ENCODE data around the gene ARMC8. TPM values are rescaled to one million over a fixed set of nuclear protein-coding genes. Genes with fewer than 3 reads are reported as not detected.

The ARMC8 gene
- total RNA-seq, 1 donor from 2014 or later = 80.3 TPM

GRCh38 chr3:138200424-138200823, 13.3 kb downstream of the ARMC8 start:
- H3K4me3 Mint-ChIP-seq = no peak overlapping the region
- H3K9ac ChIP-seq = no peak overlapping the region
- H3K9me3 ChIP-seq (ENCODE audit: low read depth) = no peaks in the 10 kb centered on the region
- H3K27me3 ChIP-seq = no peaks in the 10 kb centered on the region
- H3K4me1 ChIP-seq = peaks cover 5% of the 10 kb centered on the region
- H3K4me3 ChIP-seq = no peak overlapping the region
- peaks cover 13% of the 10 kb centered on the region for H3K36me3 Mint-ChIP-seq
- no peak overlapping the region for H2AFZ ChIP-seq (replicated peaks)
- no peak overlapping the region for H3K4me2 ChIP-seq
- H3F3A ChIP-seq (ENCODE audit: low read depth) = peaks cover 10% of the 10 kb centered on the region
- H3K27ac ChIP-seq = no peak overlapping the region
- no peaks in the 10 kb centered on the region for H3K27me3 Mint-ChIP-seq (ENCODE audit: insufficient read depth, low read depth)
- H3K27ac Mint-ChIP-seq = no peak overlapping the region
- H3K9me3 Mint-ChIP-seq = no peaks in the 10 kb centered on the region
- no peaks in the 10 kb centered on the region for H3K36me3 ChIP-seq
- DNase-seq (ENCODE audit: low spot score) = no peak
- peaks cover 4% of the 10 kb centered on the region for H3K4me1 Mint-ChIP-seq
- peaks cover 99% of the 10 kb centered on the region for H4K20me1 ChIP-seq (ENCODE audit: low read depth)
- TF ChIP-seq EZH2phosphoT487 (IDR thresholded peaks at IDR 0.05) (no peak), CTCF (IDR thresholded peaks at IDR 0.05) (no peak), EZH2 (IDR thresholded peaks at IDR 0.05) (no peak)
- H3K79me2 ChIP-seq (ENCODE audit: low read depth) = peaks cover 100% of the 10 kb centered on the region

GRCh38 chr3:138202945-138203701, 16.0 kb downstream of the ARMC8 start:
- Mint-ChIP-seq H3K4me3 (no peak overlapping the region), H3K9me3 (peaks cover 3% of the 10 kb centered on the region), H3K27ac (no peak overlapping the region), H3K4me1 (peaks cover 4% of the 10 kb centered on the region), H3K27me3 (ENCODE audit: insufficient read depth, low read depth) (no peaks in the 10 kb centered on the region), H3K36me3 (peaks cover 21% of the 10 kb centered on the region)
- no peak for DNase-seq (ENCODE audit: low spot score)
- H3K9me3 ChIP-seq (ENCODE audit: low read depth) = no peaks in the 10 kb centered on the region
- no peak overlapping the region for H3K27ac ChIP-seq
- no peaks in the 10 kb centered on the region for H3F3A ChIP-seq (ENCODE audit: low read depth)
- no peak overlapping the region for H3K4me3 ChIP-seq
- H2AFZ ChIP-seq (replicated peaks) = no peak overlapping the region
- H3K36me3 ChIP-seq = no peaks in the 10 kb centered on the region
- no peaks in the 10 kb centered on the region for H3K27me3 ChIP-seq
- no peak for TF ChIP-seq EZH2phosphoT487 (IDR thresholded peaks at IDR 0.05)
- no peak for TF ChIP-seq CTCF (IDR thresholded peaks at IDR 0.05)
- TF ChIP-seq EZH2 (IDR thresholded peaks at IDR 0.05) = no peak
- H4K20me1 ChIP-seq (ENCODE audit: low read depth) = peaks cover 98% of the 10 kb centered on the region
- H3K9ac ChIP-seq = no peak overlapping the region
- peaks cover 5% of the 10 kb centered on the region for H3K4me1 ChIP-seq
- H3K4me2 ChIP-seq = no peak overlapping the region
- peaks cover 100% of the 10 kb centered on the region for H3K79me2 ChIP-seq (ENCODE audit: low read depth)

- H3K79me2 ChIP-seq (ENCODE audit: low read depth) = peaks cover 99% of the 10 kb centered on the region
Observed at GRCh38 chr3:138203938-138204337, 16.8 kb downstream of the ARMC8 start.

More at GRCh38 chr3:138203938-138204337, 16.8 kb downstream of the ARMC8 start:
- no peak overlapping the region for H3K4me3 ChIP-seq
- H2AFZ ChIP-seq (replicated peaks) = no peak overlapping the region
- Mint-ChIP-seq H3K4me3 (no peak overlapping the region), H3K36me3 (peaks cover 21% of the 10 kb centered on the region), H3K27me3 (ENCODE audit: insufficient read depth, low read depth) (no peaks in the 10 kb centered on the region), H3K9me3 (peaks cover 3% of the 10 kb centered on the region), H3K27ac (no peak overlapping the region), H3K4me1 (peaks cover 4% of the 10 kb centered on the region)
- no peaks in the 10 kb centered on the region for H3K27me3 ChIP-seq
- H4K20me1 ChIP-seq (ENCODE audit: low read depth) = peaks cover 98% of the 10 kb centered on the region
- no peak overlapping the region for H3K9ac ChIP-seq
- H3K4me2 ChIP-seq = no peak overlapping the region
- no peak for TF ChIP-seq EZH2phosphoT487 (IDR thresholded peaks at IDR 0.05)
- no peak for TF ChIP-seq CTCF (IDR thresholded peaks at IDR 0.05)
- no peak for TF ChIP-seq EZH2 (IDR thresholded peaks at IDR 0.05)
- no peak overlapping the region for H3K27ac ChIP-seq
- peaks cover 5% of the 10 kb centered on the region for H3K4me1 ChIP-seq
- no peaks in the 10 kb centered on the region for H3K36me3 ChIP-seq
- peaks cover 2% of the 10 kb centered on the region for H3F3A ChIP-seq (ENCODE audit: low read depth)
- DNase-seq (ENCODE audit: low spot score) = no peak
- H3K9me3 ChIP-seq (ENCODE audit: low read depth) = no peaks in the 10 kb centered on the region

All from neural progenitor cell (in vitro differentiated cells).